SH-SY5Y (cell line): ENCODE measurements around the gene RARB.

Experiments used
- GATA2 ChIP-seq: IDR thresholded peaks from 2 replicates; pipeline ENCODE4 v1.6.1; 2011; ENCODE audit warnings: mild to moderate bottlenecking, low read depth, low read length
- GATA3 ChIP-seq: IDR thresholded peaks from 2 replicates; pipeline ENCODE4 v1.6.1; 2011; ENCODE audit warnings: low read depth, mild to moderate bottlenecking, low read length, moderate library complexity

GRCh38 chr3:25547943-25548674 is 120.0 kb downstream of the RARB start:
- TF ChIP-seq GATA3 (no peak), GATA2 (no peak)
